HepG2 (cell line): ENCODE measurements around the gene TEDC2. TPM values are rescaled to one million over a fixed set of nuclear protein-coding genes. Genes with fewer than 3 reads are reported as not detected.

Experiments
- ATAC-seq: fragments of 200-7000 bp; cut with Tn5 transposase; 3 replicates; pipeline ENCODE4 v1.9.1; 2020; ENCODE audit warnings: mild to moderate bottlenecking, moderate library complexity
- BruUV-seq: library from RNA; stranded (reverse); fragments of 400-500 nt; replicated peaks from 2 replicates; lab custom pipeline; 2021; lab: Mats Ljungman, UMichigan
- CTCF ChIA-PET: fragments of 300-600 bp; formaldehyde crosslinking; extraction: SDS; loops from one replicate; lab custom pipeline; 2021; ENCODE audit warnings: low total read pairs, inconsistent platforms, low intra/inter-chr PET ratio; lab: Yijun Ruan, JAX
- POLR2A ChIA-PET: fragments of 350-600 bp; sonication (Branson Sonifier 250); formaldehyde crosslinking; loops from one replicate; lab custom pipeline; 2020; ENCODE audit warnings: antibody characterized with exemption, inconsistent platforms; lab: Yijun Ruan, JAX
- DNase-seq: peaks from one replicate; pipeline ENCODE4 v3.0.0-alpha.2; 2015; ENCODE audit warnings: low spot score
- FAIRE-seq: peaks from 3 replicates; lab custom pipeline; 2011; peaks lifted over from hg19 to GRCh38; lab: Jason Lieb, UNC
- H2AFZ ChIP-seq: one replicate; pipeline ENCODE4 v1.6.1; 2011; ENCODE audit warnings: low read length, inconsistent platforms
- H3K27ac ChIP-seq: fragments of 300-600 bp; 3 replicates; pipeline ENCODE4 v1.8.0; 2011; ENCODE audit warnings: mixed run types, mild to moderate bottlenecking, mixed read lengths, low read length, inconsistent platforms; ENCODE audit not compliant: insufficient read depth; ENCODE audit errors: extremely low read length
- H3K27me3 ChIP-seq, 2 experiments: fragments of 200-600 bp in 1 of 2; 2 replicates in 1 of 2; 3 replicates in 1 of 2; pipeline versions ENCODE4 v1.6.0 to v1.8.0; 2011; ENCODE audit warnings: low read length in 2 of 2, mild to moderate bottlenecking in 2 of 2, moderate library complexity in 2 of 2, inconsistent platforms in 1 of 2; ENCODE audit not compliant: insufficient read depth in 2 of 2, control insufficient read depth in 1 of 2
- H3K36me3 ChIP-seq, 2 experiments: fragments of 200-600 bp in 1 of 2; replicated peaks in 1 of 2; 2 replicates in 1 of 2; 3 replicates in 1 of 2; pipeline versions ENCODE4 v1.5.1 to v1.8.0; 2011; ENCODE audit warnings: low read length in 2 of 2, inconsistent platforms in 1 of 2; ENCODE audit not compliant: insufficient read depth in 2 of 2, control insufficient read depth in 1 of 2
- H3K4me1 ChIP-seq: 2 replicates; pipeline ENCODE4 v1.5.1; 2012; ENCODE audit warnings: low read length, inconsistent platforms; ENCODE audit not compliant: insufficient read depth
- H3K4me2 ChIP-seq: 2 replicates; pipeline ENCODE4 v1.6.0; 2011; ENCODE audit warnings: low read depth, low read length, inconsistent platforms
- H3K4me3 ChIP-seq, 3 experiments: fragments of 200-600 bp in 1 of 3; sonication (generic), shearing (Covaris generic) in 1 of 3; replicated peaks in 1 of 3; 2 replicates each; pipeline ENCODE4 v1.5.1; 2011 to 2016; ENCODE audit warnings: low read length in 3 of 3, inconsistent platforms in 2 of 3, low read depth in 2 of 3, mild to moderate bottlenecking in 2 of 3, control low read depth in 1 of 3, mixed read lengths in 1 of 3; ENCODE audit not compliant: insufficient read depth in 1 of 3
- H3K79me2 ChIP-seq: one replicate; pipeline ENCODE4 v1.6.1; 2011; ENCODE audit warnings: low read length, inconsistent platforms; ENCODE audit not compliant: insufficient read depth
- H3K9ac ChIP-seq: 2 replicates; pipeline ENCODE4 v1.6.0; 2011; ENCODE audit warnings: mild to moderate bottlenecking, low read depth, low read length, inconsistent platforms; ENCODE audit not compliant: insufficient read depth
- H3K9me3 ChIP-seq: 2 replicates; pipeline ENCODE4 v1.5.1; 2012; ENCODE audit warnings: mild to moderate bottlenecking, low read length
- H4K20me1 ChIP-seq: 2 replicates; pipeline ENCODE4 v1.6.0; 2011; ENCODE audit warnings: inconsistent platforms, mild to moderate bottlenecking, low read length, moderate library complexity; ENCODE audit not compliant: insufficient read depth
- GABPA ChIP-seq, 2 experiments: IDR thresholded peaks; 2 replicates each; pipeline ENCODE4 v1.6.1; 2011 to 2016; ENCODE audit warnings: low read depth in 2 of 2, low read length in 1 of 2, missing biosample characterization in 1 of 2, missing genetic modification characterization in 1 of 2
- IRX3 ChIP-seq: sonication (generic); formaldehyde crosslinking; IDR thresholded peaks from 2 replicates; pipeline ENCODE4 v1.8.1; 2023; ENCODE audit warnings: mild to moderate bottlenecking, low read depth, missing genetic modification reagents, borderline replicate concordance
- MXD3 ChIP-seq: IDR thresholded peaks from 2 replicates; pipeline ENCODE4 v1.6.1; 2016; ENCODE audit warnings: mild to moderate bottlenecking, missing biosample characterization, missing genetic modification reagents
- PHF21A ChIP-seq: sonication (generic); formaldehyde crosslinking; IDR thresholded peaks from 2 replicates; pipeline ENCODE4 v1.5.0; 2020; ENCODE audit warnings: mild to moderate bottlenecking, missing genetic modification reagents
- REPIN1 ChIP-seq: sonication (generic); formaldehyde crosslinking; IDR thresholded peaks from 2 replicates; pipeline ENCODE4 v1.8.0; 2022; ENCODE audit warnings: missing genetic modification reagents, low read depth, mild to moderate bottlenecking, borderline replicate concordance
- ZNF280D ChIP-seq: sonication (generic); formaldehyde crosslinking; IDR thresholded peaks from 2 replicates; pipeline ENCODE4 v1.5.1; 2020; ENCODE audit warnings: mild to moderate bottlenecking, missing genetic modification reagents
- ZNF546 ChIP-seq: sonication (generic); formaldehyde crosslinking; conservative IDR thresholded peaks from 2 replicates; pipeline ENCODE4 v1.8.1; 2023; ENCODE audit warnings: mild to moderate bottlenecking, missing genetic modification reagents
- ZNF703 ChIP-seq: sonication (generic); formaldehyde crosslinking; IDR thresholded peaks from 2 replicates; pipeline ENCODE4 v1.5.1; 2020; ENCODE audit warnings: missing genetic modification reagents, mild to moderate bottlenecking, moderate library complexity, borderline replicate concordance
- WGBS: methylation state at CpG from one replicate; pipeline ENCODE4 v1.1.6; 2017; ENCODE audit warnings: low lambda C conversion rate; 5-methylcytosine and 5-hydroxymethylcytosine counted together
- in situ Hi-C: cut with HindIII; loops from 2 replicates; pipeline ENCODE4 v1.10.0; 2017; ENCODE audit warnings: low pct_unique_long_range_greater_than_20kb; ENCODE audit not compliant: extremely low pct_ligation_motif_present
- intact Hi-C: fragments of 100-400 bp; cut with micrococcal nuclease; formaldehyde crosslinking; loops from one replicate; pipeline ENCODE4 v1.10.0; 2022; ENCODE audit not compliant: unreplicated experiment
- polyA plus RNA-seq, 8 experiments: library from polyadenylated mRNA; depleted of rRNA in 3 of 8; stranded (reverse) in 7 of 8; unstranded in 1 of 8; fragments of >200 nt; fragmentation: Illumina TruSeq in 4 of 8; extraction: Trizol in 4 of 8; gene quantifications; 2 replicates each; pipeline versions ENCODE4 v1.2.1 to v1.2.3, GENCODE V29; 2011 to 2016; ENCODE audit warnings: low read depth in 4 of 8, missing spikeins in 1 of 8, mixed read lengths in 1 of 8; ENCODE audit not compliant: insufficient read depth in 1 of 8
- total RNA-seq, 5 experiments: library from RNA; depleted of rRNA; stranded (reverse); fragments of >200 nt; fragmentation: Illumina TruSeq; extraction: Trizol; gene quantifications; 2 replicates each; pipeline ENCODE4 v1.2.3, GENCODE V29; 2016; ENCODE audit warnings: low read depth in 1 of 5

TEDC2 gene
- total and polyA plus RNA-seq, 2 of the 13 experiments (the other 11 are each of a cell fraction or from before 2014, with no cell fraction given), result 6.2 to 24.4 TPM

- BruUV-seq, result no TSS peak
- POLR2A ChIA-PET, result interaction anchor here (1.0 kb wide), 1 partner anchor 234 kb away, joined by 5 read pairs; the partner anchor contains the start of gene ECI1
- Histone ChIP-seq H3K27ac (no peak overlapping the region), H3K9me3 (no peaks in the 10 kb centered on the region), H3K36me3 (peaks cover 0 to 2% of the 10 kb centered on the region in 2 experiments; a peak in 1 of 5 replicates), H3K79me2 (peaks cover 42% of the 10 kb centered on the region), H3K27me3 (no peaks in the 10 kb centered on the region), H3K4me3 (no peak overlapping the region), H3K9ac (no peak overlapping the region), H2AFZ (no peak overlapping the region), H3K4me2 (no peak overlapping the region), H4K20me1 (peaks cover 31% of the 10 kb centered on the region), H3K4me1 (peaks cover 61% of the 10 kb centered on the region)
- whole genome bisulfite sequencing, result 99% methylated on average over 12 of the region's 33 CpGs
- intact Hi-C loops (no loop called here), in situ Hi-C loops (no loop called here)
- ATAC-seq, result no peak
- FAIRE-seq, result no peak
- CTCF ChIA-PET, result no interaction called here
- DNase-seq, result no peak
- TF ChIP-seq ZNF703 (CRISPR knock-in tag) (no peak), MXD3 (CRISPR knock-in tag) (no peak), IRX3 (CRISPR knock-in tag) (no peak), PHF21A (CRISPR knock-in tag) (no peak), GABPA (IDR thresholded peaks at IDR 0.05; ENCODE audit: low read depth, low read length) (0 out of 2 replicates have a peak, but pooled peaks have one; percentile 0), GABPA (CRISPR knock-in tag; IDR thresholded peaks at IDR 0.05; ENCODE audit: low read depth) (no peak), ZNF280D (CRISPR knock-in tag) (no peak), ZNF546 (no peak), REPIN1 (CRISPR knock-in tag) (no peak)
These were observed 26.1 kb downstream of the TEDC2 start for GRCh38 chr16:2485811-2486507.
